ENCODE results near the gene NOTCH2. TPM values are rescaled to one million over a fixed set of nuclear protein-coding genes. Genes with fewer than 3 reads are reported as not detected.

Gene NOTCH2
- total RNA-seq, 1 experiment from 2014 or later = 106 TPM

- Histone ChIP-seq H3K27me3 (ENCODE audit: insufficient read depth, low read depth) (no peaks in the 10 kb centered on the region), H3K4me2 (no peak overlapping the region), H4K20me1 (ENCODE audit: insufficient read depth) (no peaks in the 10 kb centered on the region), H3K79me2 (ENCODE audit: low read depth) (no peaks in the 10 kb centered on the region), H3K27ac (no peak overlapping the region), H3K9me3 (ENCODE audit: insufficient read depth, low read depth) (no peaks in the 10 kb centered on the region), H3K9me2 (ENCODE audit: insufficient read depth) (no peaks in the 10 kb centered on the region), H2AFZ (no peak overlapping the region), H3K36me3 (ENCODE audit: low read depth) (peaks cover 16% of the 10 kb centered on the region), H3K4me3 (no peak overlapping the region), H3F3A (ENCODE audit: insufficient read depth, low read depth) (no peaks in the 10 kb centered on the region), H3K4me1 (replicated peaks; ENCODE audit: insufficient read depth) (no peaks in the 10 kb centered on the region)
- DNase-seq = no peak
- ChIA-PET POLR2A (ENCODE audit: unreplicated experiment) (no interaction called here), CTCF (interaction anchor here (0.6 kb wide), 1 partner anchor 39 kb away, joined by 4 read pairs; no protein-coding TSS in a partner anchor)
- BruUV-seq (replicated peaks) = no TSS peak
- TF ChIP-seq EZH2 (IDR thresholded peaks at IDR 0.05; ENCODE audit: low read depth) (no peak), CTCF (conservative IDR thresholded peaks at IDR 0.05) (no peak)
- intact Hi-C loops (cut with micrococcal nuclease; ENCODE audit: unreplicated experiment) = no loop called here
Measured at GRCh38 chr1:119911775-119912174, 157.7 kb downstream of the NOTCH2 start.

- intact Hi-C loops (cut with micrococcal nuclease; ENCODE audit: unreplicated experiment) = no loop called here
- BruUV-seq (replicated peaks) = no TSS peak
- Histone ChIP-seq H3K9me3 (ENCODE audit: insufficient read depth, low read depth) (no peaks in the 10 kb centered on the region), H3K27me3 (ENCODE audit: insufficient read depth, low read depth) (no peaks in the 10 kb centered on the region), H3K4me2 (no peak overlapping the region), H4K20me1 (ENCODE audit: insufficient read depth) (no peaks in the 10 kb centered on the region), H3K4me1 (replicated peaks; ENCODE audit: insufficient read depth) (no peaks in the 10 kb centered on the region), H3K27ac (no peak overlapping the region), H2AFZ (no peak overlapping the region), H3K9me2 (ENCODE audit: insufficient read depth) (no peaks in the 10 kb centered on the region), H3K4me3 (no peak overlapping the region), H3K36me3 (ENCODE audit: low read depth) (0 out of 2 replicates have a peak, but pooled peaks cover 6% of the 10 kb centered on the region), H3K79me2 (ENCODE audit: low read depth) (no peaks in the 10 kb centered on the region), H3F3A (ENCODE audit: insufficient read depth, low read depth) (no peaks in the 10 kb centered on the region)
- ChIA-PET POLR2A (ENCODE audit: unreplicated experiment) (no interaction called here), CTCF (no interaction called here)
- no peak for DNase-seq
- TF ChIP-seq EZH2 (IDR thresholded peaks at IDR 0.05; ENCODE audit: low read depth) (no peak), CTCF (conservative IDR thresholded peaks at IDR 0.05) (no peak)
Measured at GRCh38 chr1:119910618-119911017, 158.8 kb downstream of the NOTCH2 start.

- Histone ChIP-seq H3K9me3 (ENCODE audit: insufficient read depth, low read depth) (no peaks in the 10 kb centered on the region), H2AFZ (no peak overlapping the region), H3K27ac (no peak overlapping the region), H3K36me3 (ENCODE audit: low read depth) (0 out of 2 replicates have a peak, but pooled peaks cover under 1% of the 10 kb centered on the region), H3K4me3 (no peak overlapping the region), H3K4me1 (replicated peaks; ENCODE audit: insufficient read depth) (no peaks in the 10 kb centered on the region), H3F3A (ENCODE audit: insufficient read depth, low read depth) (no peaks in the 10 kb centered on the region), H3K79me2 (ENCODE audit: low read depth) (no peaks in the 10 kb centered on the region), H3K27me3 (ENCODE audit: insufficient read depth, low read depth) (no peaks in the 10 kb centered on the region), H3K9me2 (ENCODE audit: insufficient read depth) (no peaks in the 10 kb centered on the region), H3K4me2 (no peak overlapping the region), H4K20me1 (ENCODE audit: insufficient read depth) (no peaks in the 10 kb centered on the region)
- TF ChIP-seq CTCF (conservative IDR thresholded peaks at IDR 0.05) = no peak
- TF ChIP-seq EZH2 (IDR thresholded peaks at IDR 0.05; ENCODE audit: low read depth) = no peak
- DNase-seq = no peak
- POLR2A ChIA-PET (ENCODE audit: unreplicated experiment) = no interaction called here
- intact Hi-C loops (cut with micrococcal nuclease; ENCODE audit: unreplicated experiment) = no loop called here
- CTCF ChIA-PET = no interaction called here
- BruUV-seq (replicated peaks) = no TSS peak
Measured at GRCh38 chr1:119909890-119910596, 159.4 kb downstream of the NOTCH2 start.

Measured in PC-9 (cell line).